ENCODE measurements around the gene MAP3K20. TPM values are rescaled to one million over a fixed set of nuclear protein-coding genes. Genes with fewer than 3 reads are reported as not detected.

Gene MAP3K20
- total RNA-seq, 1 donor from 2014 or later = 466 TPM

GRCh38 chr2:173095356-173095755 lies 19.7 kb downstream of the MAP3K20 start:
- Histone ChIP-seq H3K27me3 (ENCODE audit: low read depth) (no peaks in the 10 kb centered on the region), H3K36me3 (peaks cover 46% of the 10 kb centered on the region)

DNA sequence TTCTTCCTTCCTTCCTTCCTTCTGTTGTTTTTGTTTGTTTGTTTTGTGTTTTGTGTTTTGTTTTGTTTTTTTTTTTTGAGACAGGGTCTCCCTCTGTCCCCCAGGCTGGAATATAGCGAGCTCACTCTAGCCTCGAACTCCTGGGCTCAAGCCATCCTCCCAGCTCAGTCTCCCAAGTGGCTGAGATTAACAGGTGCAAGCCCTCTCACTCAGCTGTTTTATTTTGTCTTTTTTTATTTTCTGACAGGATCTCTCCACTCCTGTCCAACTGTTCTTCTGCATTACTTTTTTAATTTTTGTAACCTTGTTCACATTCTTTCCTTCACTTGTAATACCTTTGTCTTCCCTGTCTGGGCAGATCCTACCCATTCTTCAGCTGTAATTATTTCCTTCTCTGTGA lies 23.6 kb downstream of the MAP3K20 start:
- H3K27me3 ChIP-seq (ENCODE audit: low read depth) = no peaks in the 10 kb centered on the region
- no peaks in the 10 kb centered on the region for H3K9me3 ChIP-seq (replicated peaks)
- H3K4me3 ChIP-seq = no peak overlapping the region
- DNase-seq = no peak
- peaks cover 19% of the 10 kb centered on the region for H3K36me3 ChIP-seq
- H3K4me1 ChIP-seq = peaks cover 100% of the 10 kb centered on the region
- intact Hi-C loops (cut with micrococcal nuclease) = no loop called here
- TF ChIP-seq, protein P1, sequence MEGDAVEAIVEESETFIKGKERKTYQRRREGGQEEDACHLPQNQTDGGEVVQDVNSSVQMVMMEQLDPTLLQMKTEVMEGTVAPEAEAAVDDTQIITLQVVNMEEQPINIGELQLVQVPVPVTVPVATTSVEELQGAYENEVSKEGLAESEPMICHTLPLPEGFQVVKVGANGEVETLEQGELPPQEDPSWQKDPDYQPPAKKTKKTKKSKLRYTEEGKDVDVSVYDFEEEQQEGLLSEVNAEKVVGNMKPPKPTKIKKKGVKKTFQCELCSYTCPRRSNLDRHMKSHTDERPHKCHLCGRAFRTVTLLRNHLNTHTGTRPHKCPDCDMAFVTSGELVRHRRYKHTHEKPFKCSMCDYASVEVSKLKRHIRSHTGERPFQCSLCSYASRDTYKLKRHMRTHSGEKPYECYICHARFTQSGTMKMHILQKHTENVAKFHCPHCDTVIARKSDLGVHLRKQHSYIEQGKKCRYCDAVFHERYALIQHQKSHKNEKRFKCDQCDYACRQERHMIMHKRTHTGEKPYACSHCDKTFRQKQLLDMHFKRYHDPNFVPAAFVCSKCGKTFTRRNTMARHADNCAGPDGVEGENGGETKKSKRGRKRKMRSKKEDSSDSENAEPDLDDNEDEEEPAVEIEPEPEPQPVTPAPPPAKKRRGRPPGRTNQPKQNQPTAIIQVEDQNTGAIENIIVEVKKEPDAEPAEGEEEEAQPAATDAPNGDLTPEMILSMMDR (IDR thresholded peaks at IDR 0.05; ENCODE audit: borderline replicate concordance) = no peak
- no peak overlapping the region for H3K27ac ChIP-seq (replicated peaks)

More at GRCh38 chr2:173095356-173095755, 19.7 kb downstream of the MAP3K20 start:
- TF ChIP-seq, protein P1 (IDR thresholded peaks at IDR 0.05; ENCODE audit: borderline replicate concordance) = no peak
- peak overlapping the region; percentile 1 for H3K27ac ChIP-seq (replicated peaks)
- H3K9me3 ChIP-seq (replicated peaks) = no peaks in the 10 kb centered on the region
- peaks cover 86% of the 10 kb centered on the region for H3K4me1 ChIP-seq
- DNase-seq = no peak
- no peak overlapping the region for H3K4me3 ChIP-seq
- intact Hi-C loops (cut with micrococcal nuclease) = no loop called here

DNA sequence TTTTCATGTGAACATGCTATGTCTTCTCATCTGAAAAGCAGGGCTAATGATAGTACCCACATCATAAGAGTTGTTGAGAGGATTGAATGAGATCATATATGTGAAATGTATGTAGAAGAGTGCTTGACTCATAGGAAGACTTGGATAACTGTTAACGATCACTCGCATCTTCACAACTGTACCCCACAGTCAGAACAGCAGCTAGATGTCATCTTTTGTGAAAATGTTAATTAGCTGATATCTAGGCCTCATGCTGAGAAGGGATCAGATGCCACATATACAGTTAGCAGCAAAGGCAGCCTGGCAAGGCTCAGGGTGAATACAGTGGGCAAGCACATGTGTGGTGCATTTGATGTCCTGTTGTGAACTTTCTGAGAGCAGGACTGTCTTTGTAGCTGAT lies 24.2 kb downstream of the MAP3K20 start:
- DNase-seq = no peak
- intact Hi-C loops (cut with micrococcal nuclease) = no loop called here
- TF ChIP-seq, protein P1 (IDR thresholded peaks at IDR 0.05; ENCODE audit: borderline replicate concordance) = no peak
- H3K9me3 ChIP-seq (replicated peaks) = no peaks in the 10 kb centered on the region
- H3K4me1 ChIP-seq = peaks cover 100% of the 10 kb centered on the region
- H3K4me3 ChIP-seq = no peak overlapping the region
- H3K36me3 ChIP-seq = peaks cover 18% of the 10 kb centered on the region
- no peaks in the 10 kb centered on the region for H3K27me3 ChIP-seq (ENCODE audit: low read depth)
- H3K27ac ChIP-seq (replicated peaks) = no peak overlapping the region

DNA sequence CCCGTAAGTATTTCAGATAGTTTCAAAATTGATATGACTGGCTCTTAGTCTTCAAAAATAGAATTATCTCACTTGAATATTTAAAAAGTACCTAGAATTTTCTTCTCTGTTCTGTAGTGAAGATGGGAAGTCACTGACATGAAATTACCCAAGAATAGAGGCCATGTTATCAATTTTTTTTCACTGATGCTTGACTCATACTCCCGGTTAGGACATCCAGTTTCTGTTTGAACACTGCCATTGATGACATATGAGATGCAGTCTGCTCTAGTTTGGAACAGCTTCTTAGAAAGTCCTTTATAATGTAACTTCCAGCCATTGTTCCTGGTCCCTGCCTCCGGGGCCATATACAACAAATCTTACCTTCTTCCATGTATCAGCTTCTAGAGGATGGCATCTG lies 26.0 kb downstream of the MAP3K20 start:
- Histone ChIP-seq H3K27ac (replicated peaks) (peak overlapping the region; percentile 34), H3K36me3 (peaks cover 7% of the 10 kb centered on the region), H3K4me1 (peaks cover 100% of the 10 kb centered on the region), H3K27me3 (ENCODE audit: low read depth) (no peaks in the 10 kb centered on the region), H3K9me3 (replicated peaks) (no peaks in the 10 kb centered on the region), H3K4me3 (no peak overlapping the region)
- intact Hi-C loops (cut with micrococcal nuclease) = no loop called here
- TF ChIP-seq, protein P1 (IDR thresholded peaks at IDR 0.05; ENCODE audit: borderline replicate concordance) = no peak
- DNase-seq = no peak

DNA sequence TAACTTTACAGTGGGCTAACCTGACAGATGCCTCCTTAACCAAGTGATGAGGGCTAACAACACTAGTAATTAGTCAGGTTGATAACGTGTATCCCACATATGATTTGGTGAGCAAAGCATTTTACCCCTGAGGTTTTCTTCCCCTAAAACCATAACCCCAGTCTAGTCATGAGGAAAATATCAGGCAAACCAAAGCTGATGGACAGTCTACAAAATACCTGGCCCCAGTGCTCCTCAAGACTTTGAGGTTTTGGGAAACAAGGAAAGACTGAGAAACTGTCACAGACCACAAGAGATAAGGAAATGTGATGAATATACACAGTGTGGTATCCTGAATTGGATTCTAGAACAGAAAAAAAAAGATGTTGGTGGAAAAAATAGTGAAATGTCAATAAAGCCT lies 28.5 kb downstream of the MAP3K20 start:
- Histone ChIP-seq H3K36me3 (peaks cover 5% of the 10 kb centered on the region), H3K9me3 (replicated peaks) (no peaks in the 10 kb centered on the region), H3K27me3 (ENCODE audit: low read depth) (no peaks in the 10 kb centered on the region), H3K4me1 (peaks cover 100% of the 10 kb centered on the region), H3K27ac (replicated peaks) (no peak overlapping the region), H3K4me3 (no peak overlapping the region)
- TF ChIP-seq, protein P1 (IDR thresholded peaks at IDR 0.05; ENCODE audit: borderline replicate concordance) = no peak
- DNase-seq = no peak
- intact Hi-C loops (cut with micrococcal nuclease) = no loop called here
